HEK293 (cell line): Measurements from ENCODE around the gene SPAG5.

Experiments used
- CTCF ChIA-PET: fragments of 350-600 bp; formaldehyde crosslinking; extraction: SDS; loops from one replicate; lab custom pipeline; 2021; ENCODE audit warnings: antibody characterized with exemption; lab: Yijun Ruan, JAX
- POLR2A ChIA-PET: fragments of 300-600 bp; formaldehyde crosslinking; extraction: SDS; loops from one replicate; lab custom pipeline; 2020; ENCODE audit warnings: antibody characterized with exemption, inconsistent platforms; lab: Yijun Ruan, JAX
- H3K27ac ChIP-seq: fragments of 200-500 bp; sonication (Bioruptor generic); 2 replicates; pipeline ENCODE4 v1.5.1; 2014; ENCODE audit warnings: low read depth, low read length, control low read depth, inconsistent platforms; ENCODE audit errors: extremely low read depth
- H3K36me3 ChIP-seq, 2 experiments: fragments of 200-500 bp in 1 of 2; sonication (Bioruptor generic) in 1 of 2; 1 replicate in 1 of 2; 2 replicates in 1 of 2; pipeline ENCODE4 v1.5.1; 2014 to 2017; ENCODE audit warnings: inconsistent platforms in 2 of 2, low read length in 2 of 2; ENCODE audit not compliant: control insufficient read depth in 2 of 2, insufficient read depth in 1 of 2
- H3K4me1 ChIP-seq: fragments of 200-500 bp; sonication (Bioruptor generic); 2 replicates; pipeline ENCODE4 v1.5.1; 2014; ENCODE audit warnings: mild to moderate bottlenecking, low read length, inconsistent platforms; ENCODE audit not compliant: control insufficient read depth, insufficient read depth
- H3K4me3 ChIP-seq: 2 replicates; pipeline ENCODE4 v1.5.1; 2011; ENCODE audit warnings: low read depth, mild to moderate bottlenecking, control low read depth, low read length, moderate library complexity
- H3K9me3 ChIP-seq: fragments of 200-500 bp; sonication (Bioruptor generic); 2 replicates; pipeline ENCODE4 v1.5.1; 2014; ENCODE audit warnings: low read depth, low read length, inconsistent platforms; ENCODE audit not compliant: control insufficient read depth, insufficient read depth
- BCL6B ChIP-seq: fragments of 450-650 bp; formaldehyde crosslinking; IDR thresholded peaks from 2 replicates; pipeline ENCODE4 v1.5.1; 2017; ENCODE audit warnings: missing biosample characterization, missing genetic modification characterization
- MYNN ChIP-seq: fragments of 450-650 bp; formaldehyde crosslinking; IDR thresholded peaks from 2 replicates; pipeline ENCODE4 v1.5.1; 2016; ENCODE audit warnings: missing biosample characterization, missing genetic modification characterization, borderline replicate concordance
- SCRT1 ChIP-seq: fragments of 450-650 bp; formaldehyde crosslinking; IDR thresholded peaks from 2 replicates; pipeline ENCODE4 v1.5.1; 2016; ENCODE audit warnings: missing biosample characterization, missing genetic modification characterization, borderline replicate concordance
- SCRT2 ChIP-seq: fragments of 450-650 bp; formaldehyde crosslinking; IDR thresholded peaks from 2 replicates; pipeline ENCODE4 v1.5.1; 2016; ENCODE audit warnings: missing biosample characterization, missing genetic modification characterization
- TCF7L2 ChIP-seq: IDR thresholded peaks from 2 replicates; pipeline ENCODE4 v1.6.1; 2011; ENCODE audit warnings: low read depth, mild to moderate bottlenecking, inconsistent platforms, low read length, moderate library complexity, borderline replicate concordance
- ZNF114 ChIP-seq: fragments of 450-650 bp; formaldehyde crosslinking; IDR thresholded peaks from 2 replicates; pipeline ENCODE4 v1.5.0; 2017; ENCODE audit warnings: missing biosample characterization, missing genetic modification characterization
- ZNF138 ChIP-seq: fragments of 450-650 bp; formaldehyde crosslinking; IDR thresholded peaks from 2 replicates; pipeline ENCODE4 v1.5.1; 2016; ENCODE audit warnings: missing biosample characterization, missing genetic modification characterization, borderline replicate concordance
- ZNF140 ChIP-seq: fragments of 450-650 bp; formaldehyde crosslinking; IDR thresholded peaks from 2 replicates; pipeline ENCODE4 v1.5.1; 2016; ENCODE audit warnings: missing biosample characterization, missing genetic modification characterization
- ZNF174 ChIP-seq: fragments of 450-650 bp; formaldehyde crosslinking; IDR thresholded peaks from 2 replicates; pipeline ENCODE4 v1.5.0; 2017; ENCODE audit warnings: missing biosample characterization, mild to moderate bottlenecking, missing genetic modification characterization
- ZNF184 ChIP-seq: fragments of 450-650 bp; IDR thresholded peaks from 2 replicates; pipeline ENCODE4 v1.5.1; 2018; ENCODE audit warnings: missing biosample characterization, mild to moderate bottlenecking, missing genetic modification characterization
- ZNF2 ChIP-seq: fragments of 450-650 bp; formaldehyde crosslinking; IDR thresholded peaks from 2 replicates; pipeline ENCODE4 v1.5.1; 2016; ENCODE audit warnings: missing biosample characterization, missing genetic modification characterization
- ZNF211 ChIP-seq: fragments of 450-650 bp; formaldehyde crosslinking; IDR thresholded peaks from 2 replicates; pipeline ENCODE4 v1.5.1; 2016; ENCODE audit warnings: low read depth, missing biosample characterization, missing genetic modification characterization
- ZNF324 ChIP-seq: fragments of 450-650 bp; formaldehyde crosslinking; IDR thresholded peaks from 2 replicates; pipeline ENCODE4 v1.5.1; 2016; ENCODE audit warnings: missing biosample characterization, missing genetic modification characterization
- ZNF350 ChIP-seq: fragments of 450-650 bp; formaldehyde crosslinking; IDR thresholded peaks from 2 replicates; pipeline ENCODE4 v1.5.0; 2017; ENCODE audit warnings: missing biosample characterization, mild to moderate bottlenecking, missing genetic modification characterization
- ZNF521 ChIP-seq: fragments of 450-650 bp; formaldehyde crosslinking; IDR thresholded peaks from 2 replicates; pipeline ENCODE4 v1.5.1; 2017; ENCODE audit warnings: missing biosample characterization, mild to moderate bottlenecking, missing genetic modification characterization
- ZNF544 ChIP-seq: fragments of 450-650 bp; formaldehyde crosslinking; IDR thresholded peaks from 2 replicates; pipeline ENCODE4 v1.5.0; 2017; ENCODE audit warnings: missing biosample characterization, missing genetic modification characterization
- ZNF571 ChIP-seq: fragments of 450-650 bp; formaldehyde crosslinking; IDR thresholded peaks from 2 replicates; pipeline ENCODE4 v1.5.0; 2017; ENCODE audit warnings: missing biosample characterization, missing genetic modification characterization
- ZNF624 ChIP-seq: fragments of 450-650 bp; formaldehyde crosslinking; IDR thresholded peaks from 2 replicates; pipeline ENCODE4 v1.5.1; 2017; ENCODE audit warnings: missing biosample characterization, missing genetic modification characterization
- ZNF626 ChIP-seq: fragments of 450-650 bp; sonication (Bioruptor Pico); formaldehyde crosslinking; IDR thresholded peaks from 2 replicates; pipeline ENCODE4 v1.5.1; 2018; ENCODE audit warnings: missing biosample characterization, missing genetic modification characterization, inconsistent platforms
- ZNF629 ChIP-seq: fragments of 450-650 bp; formaldehyde crosslinking; IDR thresholded peaks from 2 replicates; pipeline ENCODE4 v1.5.1; 2017; ENCODE audit warnings: missing biosample characterization, missing genetic modification characterization
- ZNF645 ChIP-seq: fragments of 450-650 bp; formaldehyde crosslinking; IDR thresholded peaks from 2 replicates; pipeline ENCODE4; 2016; ENCODE audit warnings: missing biosample characterization, missing genetic modification characterization
- ZNF830 ChIP-seq: fragments of 450-650 bp; IDR thresholded peaks from 2 replicates; pipeline ENCODE4 v1.5.0; 2018; ENCODE audit warnings: missing biosample characterization, missing genetic modification characterization, low read depth, mild to moderate bottlenecking, moderate library complexity
- ZSCAN30 ChIP-seq: fragments of 450-650 bp; IDR thresholded peaks from 2 replicates; pipeline ENCODE4 v1.5.1; 2018; ENCODE audit warnings: missing biosample characterization, mild to moderate bottlenecking, missing genetic modification characterization, moderate library complexity
- ZSCAN5A ChIP-seq: fragments of 450-650 bp; formaldehyde crosslinking; IDR thresholded peaks from 2 replicates; pipeline ENCODE4 v1.5.1; 2016; ENCODE audit warnings: missing biosample characterization, missing genetic modification characterization

Gene SPAG5

GRCh38 chr17:28544402-28545140, 54.3 kb downstream of the SPAG5 start:
- Histone ChIP-seq H3K27ac (no peak overlapping the region), H3K9me3 (no peaks in the 10 kb centered on the region), H3K4me3 (no peak overlapping the region), H3K4me1 (no peaks in the 10 kb centered on the region), H3K36me3 (peaks cover 5 to 23% of the 10 kb centered on the region in 2 experiments; a peak in 2 of 3 replicates)
- TF ChIP-seq ZNF140 (tag by site-specific recombination) (no peak), SCRT2 (tag by site-specific recombination) (peak; percentile 70; the same call in 1 of the 2 replicates), SCRT1 (tag by site-specific recombination) (0 out of 2 replicates have a peak, but pooled peaks have one; percentile 28)
- CTCF ChIA-PET, result interaction anchor here (1.8 to 2.8 kb wide), 2 partner anchors 49 to 51 kb away, joined by 6 to 9 read pairs; no protein-coding TSS in a partner anchor
- POLR2A ChIA-PET, result no interaction called here

- CTCF ChIA-PET, result interaction anchor here (0.6 to 7.4 kb wide), 29 partner anchors 8 to 752 kb away, joined by 3 to 155 read pairs (median 5); partner anchors contain the start of genes FOXN1, POLDIP2 and UNC119
- no peak overlapping the region for H3K27ac ChIP-seq
- H3K36me3 ChIP-seq, result peaks cover 0 to 7% of the 10 kb centered on the region in 2 experiments; a peak in 1 of 3 replicates
- no peak for TF ChIP-seq ZNF624 (tag by site-specific recombination)
- no peak for TF ChIP-seq ZNF350 (tag by site-specific recombination)
- no peak for TF ChIP-seq ZNF174
- H3K9me3 ChIP-seq, result no peaks in the 10 kb centered on the region
- POLR2A ChIA-PET, result interaction anchor here (0.7 kb wide), 1 partner anchor 9 kb away, joined by 4 read pairs; no protein-coding TSS in a partner anchor
- no peak overlapping the region for H3K4me3 ChIP-seq
- H3K4me1 ChIP-seq, result no peaks in the 10 kb centered on the region
Observed at GRCh38 chr17:28541439-28541838, 57.4 kb downstream of the SPAG5 start.

- Histone ChIP-seq H3K4me1 (no peaks in the 10 kb centered on the region), H3K4me3 (no peak overlapping the region), H3K27ac (no peak overlapping the region), H3K9me3 (no peaks in the 10 kb centered on the region), H3K36me3 (no peaks in the 10 kb centered on the region)
- TF ChIP-seq ZNF571 (tag by site-specific recombination) (no peak), ZNF138 (tag by site-specific recombination) (no peak), ZSCAN5A (no peak), ZNF629 (tag by site-specific recombination) (no peak), ZNF830 (tag by site-specific recombination) (no peak), ZNF626 (tag by site-specific recombination) (no peak), ZNF521 (tag by site-specific recombination) (no peak), ZNF2 (no peak), BCL6B (tag by site-specific recombination) (no peak), ZNF544 (no peak), ZNF645 (tag by site-specific recombination) (no peak), ZNF324 (tag by site-specific recombination) (no peak), ZNF114 (tag by site-specific recombination) (no peak), TCF7L2 (no peak), MYNN (tag by site-specific recombination) (no peak), ZNF184 (tag by site-specific recombination) (no peak), ZNF211 (tag by site-specific recombination) (no peak), ZSCAN30 (tag by site-specific recombination) (no peak)
- ChIA-PET POLR2A (interaction anchor here (1.5 kb wide), 1 partner anchor 11 kb away, joined by 3 read pairs; no protein-coding TSS in a partner anchor), CTCF (interaction anchor here (0.6 to 7.4 kb wide), 29 partner anchors 7 to 865 kb away, joined by 3 to 155 read pairs (median 5); partner anchors contain the start of genes FOXN1, UNC119 and VTN)
Observed at GRCh38 chr17:28540231-28540630, 58.6 kb downstream of the SPAG5 start.
